Cardiac muscle cell (in vitro differentiated cells and primary cell): ENCODE results near the gene TSPAN9. TPM values are rescaled to one million over a fixed set of nuclear protein-coding genes. Genes with fewer than 3 reads are reported as not detected.

ENCODE experiments used
- DNase-seq, 2 donors: peaks; one replicate each; pipeline versions ENCODE4 v3.0.0 to v3.0.0-alpha.2; 2010 to 2017; ENCODE audit warnings: low read depth in 1 of 2, low spot score in 1 of 2
- H3K27ac ChIP-seq: fragments of 200-600 bp; sonication (generic); 2 replicates; pipeline ENCODE4 v1.5.1; 2016
- H3K27me3 ChIP-seq: fragments of 200-600 bp; sonication (generic); 2 replicates; pipeline ENCODE4 v1.6.0; 2016; ENCODE audit warnings: control low read depth
- H3K36me3 ChIP-seq: fragments of 200-600 bp; sonication (generic); 2 replicates; pipeline ENCODE4 v1.5.1; 2016; ENCODE audit warnings: control low read depth
- H3K4me1 ChIP-seq: fragments of 200-600 bp; sonication (generic); 2 replicates; pipeline ENCODE4 v1.8.1; 2017; ENCODE audit warnings: low read depth, mild to moderate bottlenecking, mixed run types
- H3K4me3 ChIP-seq: fragments of 200-600 bp; sonication (generic); 2 replicates; pipeline ENCODE4 v1.5.1; 2016; ENCODE audit warnings: mild to moderate bottlenecking
- H3K9me3 ChIP-seq: fragments of 200-600 bp; sonication (generic); 2 replicates; pipeline ENCODE4 v1.5.1; 2017; ENCODE audit warnings: low read depth, mild to moderate bottlenecking, control low read depth
- polyA plus RNA-seq: library from polyadenylated mRNA; unstranded; fragments of >200 nt; fragmentation: Nextera tagmentation; extraction: Ambion mirVana; gene quantifications from 2 replicates; pipeline ENCODE4 v1.2.1, GENCODE V29; 2016
- total RNA-seq: library from RNA; depleted of rRNA; stranded (reverse); fragments of >200 nt; gene quantifications from 2 replicates; pipeline ENCODE4 v1.2.3, GENCODE V29; 2016
- TF ChIP-seq, protein P1 (sequence below): IDR thresholded peaks from 2 replicates; pipeline ENCODE4 v1.5.1; 2012; ENCODE audit warnings: low read depth, mild to moderate bottlenecking, low read length

TSPAN9 gene
- total and polyA plus RNA-seq, 2 experiments from 2014 or later, result 13.3 to 199 TPM

DNA sequence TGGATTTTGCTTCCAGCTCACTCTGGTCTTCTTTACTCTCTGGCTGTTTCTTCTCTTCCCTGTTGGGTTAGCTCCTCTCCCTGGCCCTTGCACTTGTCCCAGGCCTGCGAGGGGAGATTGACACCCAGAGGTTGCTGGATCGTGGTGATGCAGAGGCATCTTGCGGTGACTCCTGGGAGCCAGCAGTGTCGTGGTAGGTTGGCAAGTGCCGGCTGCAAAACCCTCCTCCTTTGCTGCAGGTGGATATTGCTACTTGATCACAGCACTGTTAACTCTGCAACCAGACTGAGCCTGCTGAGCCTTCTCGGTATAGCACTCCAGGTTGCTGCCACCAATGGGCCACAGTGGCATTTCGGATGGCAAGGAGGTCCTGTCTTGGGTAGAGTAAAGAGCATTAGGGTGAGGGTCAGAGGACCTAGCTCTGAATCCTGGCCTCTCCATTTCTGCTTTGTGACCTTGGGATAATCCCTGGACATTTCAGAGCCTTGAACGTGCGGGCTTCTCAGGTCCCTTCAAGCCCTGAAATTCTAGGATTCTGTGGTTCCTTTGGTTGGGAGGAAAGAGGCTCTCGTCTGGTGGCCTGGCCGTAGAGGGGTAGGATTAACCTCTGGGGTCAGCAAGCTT, 87.4 kb downstream of the TSPAN9 start:
- DNase-seq, result no peak
- H3K27me3 ChIP-seq, result no peaks in the 10 kb centered on the region
- peak overlapping the region; percentile 8 for H3K27ac ChIP-seq
- TF ChIP-seq, protein P1, sequence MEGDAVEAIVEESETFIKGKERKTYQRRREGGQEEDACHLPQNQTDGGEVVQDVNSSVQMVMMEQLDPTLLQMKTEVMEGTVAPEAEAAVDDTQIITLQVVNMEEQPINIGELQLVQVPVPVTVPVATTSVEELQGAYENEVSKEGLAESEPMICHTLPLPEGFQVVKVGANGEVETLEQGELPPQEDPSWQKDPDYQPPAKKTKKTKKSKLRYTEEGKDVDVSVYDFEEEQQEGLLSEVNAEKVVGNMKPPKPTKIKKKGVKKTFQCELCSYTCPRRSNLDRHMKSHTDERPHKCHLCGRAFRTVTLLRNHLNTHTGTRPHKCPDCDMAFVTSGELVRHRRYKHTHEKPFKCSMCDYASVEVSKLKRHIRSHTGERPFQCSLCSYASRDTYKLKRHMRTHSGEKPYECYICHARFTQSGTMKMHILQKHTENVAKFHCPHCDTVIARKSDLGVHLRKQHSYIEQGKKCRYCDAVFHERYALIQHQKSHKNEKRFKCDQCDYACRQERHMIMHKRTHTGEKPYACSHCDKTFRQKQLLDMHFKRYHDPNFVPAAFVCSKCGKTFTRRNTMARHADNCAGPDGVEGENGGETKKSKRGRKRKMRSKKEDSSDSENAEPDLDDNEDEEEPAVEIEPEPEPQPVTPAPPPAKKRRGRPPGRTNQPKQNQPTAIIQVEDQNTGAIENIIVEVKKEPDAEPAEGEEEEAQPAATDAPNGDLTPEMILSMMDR, result no peak
- H3K9me3 ChIP-seq, result no peaks in the 10 kb centered on the region
- no peak overlapping the region for H3K4me3 ChIP-seq
- peaks cover 7% of the 10 kb centered on the region for H3K4me1 ChIP-seq
- H3K36me3 ChIP-seq, result no peaks in the 10 kb centered on the region

DNA sequence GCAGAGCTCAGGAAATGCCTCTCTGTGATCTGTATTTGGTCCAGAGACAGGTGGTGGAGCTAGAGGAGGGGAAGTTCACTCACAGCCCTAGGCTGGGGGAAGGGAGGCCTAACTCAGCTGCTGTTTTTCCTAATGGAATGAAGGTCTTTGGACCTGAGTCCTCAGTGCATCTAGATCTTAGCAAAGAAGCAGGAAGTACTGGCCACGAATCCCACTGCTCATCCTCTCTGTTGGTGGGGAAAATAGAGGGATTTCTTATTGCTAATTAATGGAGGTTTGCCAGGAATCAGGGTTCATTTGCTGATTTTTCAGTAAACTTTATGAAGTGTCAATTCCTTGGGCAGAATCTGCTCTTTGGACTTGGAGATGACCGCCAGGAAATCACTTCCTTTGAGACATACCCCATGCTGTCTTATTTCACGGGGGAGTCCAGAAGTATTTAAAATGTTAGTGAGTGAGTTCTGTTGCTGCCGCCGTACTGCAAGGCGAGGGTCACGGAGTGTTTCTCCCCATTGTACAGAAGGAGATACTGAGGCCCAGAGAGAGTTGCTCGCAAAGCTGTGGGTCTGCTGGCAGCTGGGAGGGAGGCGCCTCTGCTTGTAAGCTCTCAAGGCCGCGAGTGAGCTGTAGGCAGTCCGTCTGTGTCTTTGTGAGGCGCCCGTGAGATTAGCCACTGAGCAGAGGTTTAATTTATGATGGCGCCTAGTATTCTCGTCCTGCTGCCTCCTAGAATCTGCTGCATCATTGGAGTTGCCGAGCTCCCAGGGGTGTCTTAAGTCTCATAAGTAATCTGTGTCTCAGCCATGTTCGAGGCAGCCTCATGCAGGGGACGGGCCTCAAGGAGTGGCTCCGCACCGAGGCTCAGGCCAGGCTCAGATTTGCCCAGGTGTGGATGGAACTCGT, 88.2 kb downstream of the TSPAN9 start:
- TF ChIP-seq, protein P1, result no peak
- Histone ChIP-seq H3K27ac (peak overlapping the region; percentile 8), H3K27me3 (no peaks in the 10 kb centered on the region), H3K36me3 (no peaks in the 10 kb centered on the region), H3K9me3 (no peaks in the 10 kb centered on the region), H3K4me3 (no peak overlapping the region), H3K4me1 (peaks cover 7% of the 10 kb centered on the region)
- peak in 1 of 2 donors; percentile 52 for DNase-seq

DNA sequence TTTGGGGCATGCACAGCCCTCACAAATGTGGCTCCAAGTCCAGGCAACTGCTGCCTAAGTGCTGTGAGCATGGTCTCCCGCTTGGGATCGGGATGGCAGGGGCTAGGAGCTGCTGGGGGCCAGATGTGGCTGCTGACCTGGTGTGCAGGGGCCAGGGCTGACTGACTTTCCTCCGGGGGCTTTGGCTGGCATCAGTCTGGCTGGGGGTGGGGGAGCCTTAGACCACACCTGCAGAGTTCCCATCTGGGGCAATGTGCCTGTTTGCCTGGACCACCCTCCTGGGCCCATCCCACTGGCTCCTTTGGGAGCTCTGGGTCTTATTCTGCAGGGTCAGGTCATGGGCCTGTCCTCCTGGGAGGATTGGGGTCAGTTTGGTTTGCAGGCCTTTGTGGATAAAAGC, 90.5 kb downstream of the TSPAN9 start:
- TF ChIP-seq, protein P1, result no peak
- Histone ChIP-seq H3K4me3 (no peak overlapping the region), H3K9me3 (no peaks in the 10 kb centered on the region), H3K36me3 (no peaks in the 10 kb centered on the region), H3K4me1 (peaks cover 18% of the 10 kb centered on the region), H3K27ac (no peak overlapping the region), H3K27me3 (no peaks in the 10 kb centered on the region)
- no peak for DNase-seq

DNA sequence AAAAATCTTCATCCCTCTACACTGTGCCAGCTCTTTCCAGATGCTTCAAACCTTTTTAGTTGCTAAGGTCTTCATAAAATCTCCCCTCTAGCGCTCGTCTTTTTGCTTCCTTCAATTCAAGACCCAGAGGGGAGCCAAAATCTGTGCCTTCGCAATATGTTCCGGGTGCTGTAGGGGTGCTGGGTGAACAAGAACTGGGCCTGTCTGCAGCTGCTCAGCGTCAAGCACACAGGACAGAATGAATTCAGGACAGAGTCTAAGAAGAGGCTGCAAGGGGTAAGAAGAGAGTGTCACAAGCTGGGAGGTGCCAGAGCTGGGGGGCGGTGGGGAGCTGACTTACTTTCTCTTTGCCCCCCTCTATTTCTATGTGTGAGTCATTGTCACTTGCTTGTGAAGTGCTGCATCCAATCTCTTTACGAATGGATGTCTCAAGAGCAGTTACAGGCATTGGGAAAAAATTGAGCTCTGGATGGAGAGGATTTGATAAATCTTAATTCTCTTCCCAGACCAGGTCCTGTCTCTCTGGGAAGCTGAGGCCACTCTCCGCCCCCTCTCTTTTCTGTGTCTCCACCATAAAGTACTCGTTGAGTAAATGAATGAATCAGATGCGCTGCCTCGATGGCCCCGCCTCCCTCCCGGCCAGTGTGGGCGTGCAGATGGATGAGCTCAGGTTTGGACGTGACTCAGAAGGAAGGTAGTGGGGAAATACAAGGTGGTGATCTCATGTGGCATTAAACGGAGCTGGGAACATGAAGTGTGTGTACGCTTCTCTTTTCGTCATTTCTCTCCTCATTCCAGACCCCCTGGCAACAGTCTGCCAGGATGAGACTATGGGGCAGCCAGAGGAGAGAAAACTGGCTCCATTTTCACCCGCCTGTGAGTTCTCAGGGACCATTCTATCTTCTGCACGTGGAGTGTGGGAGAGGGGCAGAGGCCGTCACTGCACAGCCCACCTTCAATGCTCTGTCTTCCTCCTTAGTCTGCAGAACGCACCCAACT, 91.3 kb downstream of the TSPAN9 start:
- TF ChIP-seq, protein P1, result no peak
- Histone ChIP-seq H3K9me3 (no peaks in the 10 kb centered on the region), H3K4me3 (no peak overlapping the region), H3K27me3 (no peaks in the 10 kb centered on the region), H3K27ac (no peak overlapping the region), H3K36me3 (no peaks in the 10 kb centered on the region), H3K4me1 (peaks cover 18% of the 10 kb centered on the region)
- DNase-seq, result peak in 1 of 2 donors; percentile 84
